ENCODE data around the gene SMG5. TPM values are rescaled to one million over a fixed set of nuclear protein-coding genes. Genes with fewer than 3 reads are reported as not detected.
A peak's percentile ranks its signal among the peaks of the same experiment; 100 is the strongest.

Gene SMG5
- total and polyA plus RNA-seq, 2 experiments from 2014 or later = 25.9 to 118 TPM

DNA sequence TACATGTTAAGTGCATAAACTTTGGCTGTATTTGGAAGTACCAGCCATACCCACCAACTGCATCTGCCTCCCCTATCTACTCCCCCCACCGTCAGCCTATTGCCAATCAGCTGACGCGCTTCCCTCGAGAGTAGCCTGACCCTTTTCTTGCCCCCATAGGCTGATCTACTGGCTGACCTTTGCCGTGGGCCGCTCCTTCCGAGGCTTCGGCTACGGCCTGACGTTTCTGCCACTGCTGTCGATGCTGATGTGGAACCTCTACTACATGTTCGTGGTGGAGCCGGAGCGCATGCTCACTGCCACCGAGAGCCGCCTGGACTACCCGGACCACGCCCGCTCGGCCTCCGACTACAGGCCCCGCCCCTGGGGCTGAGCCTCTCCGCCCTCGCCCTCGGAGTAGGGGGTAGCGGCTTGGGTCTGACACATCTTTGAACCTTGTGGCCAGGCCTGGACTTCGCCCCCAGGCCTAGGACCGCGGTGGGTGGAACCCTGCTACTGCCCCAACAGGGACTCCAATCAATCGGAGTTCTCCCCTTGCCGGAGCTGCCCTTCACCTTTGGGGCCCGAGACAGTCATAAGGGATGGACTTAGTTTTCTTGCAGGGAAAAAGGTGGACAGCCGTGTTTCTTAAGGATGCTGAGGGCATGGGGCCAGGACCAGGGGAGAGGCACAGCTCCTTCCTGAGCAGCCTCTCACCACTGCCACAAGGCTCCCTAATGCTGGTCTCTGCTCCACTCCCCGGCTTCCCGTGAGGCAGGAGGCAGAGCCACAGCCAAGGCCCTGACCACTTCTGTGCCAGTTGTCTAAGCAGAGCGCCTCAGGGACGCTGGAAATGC, 8.8 kb upstream of the SMG5 start:
- peak; percentile 98 for ATAC-seq
- peaks cover 5% of the 10 kb centered on the region for H3K4me1 Mint-ChIP-seq
- Histone ChIP-seq H3K4me3 (peak overlapping the region; percentile 59), H3K79me2 (replicated peaks; ENCODE audit: insufficient read depth) (no peaks in the 10 kb centered on the region), H3F3A (replicated peaks; ENCODE audit: low read depth) (peaks cover 5% of the 10 kb centered on the region), H3K4me1 (ENCODE audit: insufficient read depth) (no peaks in the 10 kb centered on the region; the same call in 1 of the 2 replicates), H3K9me2 (ENCODE audit: insufficient read depth) (no peaks in the 10 kb centered on the region), H3K27ac (ENCODE audit: low read depth) (no peak overlapping the region), H2AFZ (peak overlapping the region; percentile 48; the same call in 1 of the 2 replicates), H4K20me1 (replicated peaks; ENCODE audit: insufficient read depth) (0 out of 2 replicates have a peak, but pooled peaks cover 2% of the 10 kb centered on the region), H3K36me3 (ENCODE audit: insufficient read depth) (no peaks in the 10 kb centered on the region), H3K27me3 (ENCODE audit: insufficient read depth) (no peaks in the 10 kb centered on the region), H3K4me2 (peak overlapping the region; percentile 83)
- H3K9me3 Mint-ChIP-seq = no peaks in the 10 kb centered on the region
- H3K27me3 Mint-ChIP-seq (ENCODE audit: insufficient read depth, low read depth, poor library complexity) = peaks cover 6% of the 10 kb centered on the region
- H3K4me3 Mint-ChIP-seq = peak overlapping the region; percentile 81
- TF ChIP-seq POLR2AphosphoS5 (IDR thresholded peaks at IDR 0.05; ENCODE audit: low read depth) (peak; percentile 67), ZNF114 (CRISPR knock-in tag; IDR thresholded peaks at IDR 0.05) (no peak)
- TF ChIP-seq, protein P1, sequence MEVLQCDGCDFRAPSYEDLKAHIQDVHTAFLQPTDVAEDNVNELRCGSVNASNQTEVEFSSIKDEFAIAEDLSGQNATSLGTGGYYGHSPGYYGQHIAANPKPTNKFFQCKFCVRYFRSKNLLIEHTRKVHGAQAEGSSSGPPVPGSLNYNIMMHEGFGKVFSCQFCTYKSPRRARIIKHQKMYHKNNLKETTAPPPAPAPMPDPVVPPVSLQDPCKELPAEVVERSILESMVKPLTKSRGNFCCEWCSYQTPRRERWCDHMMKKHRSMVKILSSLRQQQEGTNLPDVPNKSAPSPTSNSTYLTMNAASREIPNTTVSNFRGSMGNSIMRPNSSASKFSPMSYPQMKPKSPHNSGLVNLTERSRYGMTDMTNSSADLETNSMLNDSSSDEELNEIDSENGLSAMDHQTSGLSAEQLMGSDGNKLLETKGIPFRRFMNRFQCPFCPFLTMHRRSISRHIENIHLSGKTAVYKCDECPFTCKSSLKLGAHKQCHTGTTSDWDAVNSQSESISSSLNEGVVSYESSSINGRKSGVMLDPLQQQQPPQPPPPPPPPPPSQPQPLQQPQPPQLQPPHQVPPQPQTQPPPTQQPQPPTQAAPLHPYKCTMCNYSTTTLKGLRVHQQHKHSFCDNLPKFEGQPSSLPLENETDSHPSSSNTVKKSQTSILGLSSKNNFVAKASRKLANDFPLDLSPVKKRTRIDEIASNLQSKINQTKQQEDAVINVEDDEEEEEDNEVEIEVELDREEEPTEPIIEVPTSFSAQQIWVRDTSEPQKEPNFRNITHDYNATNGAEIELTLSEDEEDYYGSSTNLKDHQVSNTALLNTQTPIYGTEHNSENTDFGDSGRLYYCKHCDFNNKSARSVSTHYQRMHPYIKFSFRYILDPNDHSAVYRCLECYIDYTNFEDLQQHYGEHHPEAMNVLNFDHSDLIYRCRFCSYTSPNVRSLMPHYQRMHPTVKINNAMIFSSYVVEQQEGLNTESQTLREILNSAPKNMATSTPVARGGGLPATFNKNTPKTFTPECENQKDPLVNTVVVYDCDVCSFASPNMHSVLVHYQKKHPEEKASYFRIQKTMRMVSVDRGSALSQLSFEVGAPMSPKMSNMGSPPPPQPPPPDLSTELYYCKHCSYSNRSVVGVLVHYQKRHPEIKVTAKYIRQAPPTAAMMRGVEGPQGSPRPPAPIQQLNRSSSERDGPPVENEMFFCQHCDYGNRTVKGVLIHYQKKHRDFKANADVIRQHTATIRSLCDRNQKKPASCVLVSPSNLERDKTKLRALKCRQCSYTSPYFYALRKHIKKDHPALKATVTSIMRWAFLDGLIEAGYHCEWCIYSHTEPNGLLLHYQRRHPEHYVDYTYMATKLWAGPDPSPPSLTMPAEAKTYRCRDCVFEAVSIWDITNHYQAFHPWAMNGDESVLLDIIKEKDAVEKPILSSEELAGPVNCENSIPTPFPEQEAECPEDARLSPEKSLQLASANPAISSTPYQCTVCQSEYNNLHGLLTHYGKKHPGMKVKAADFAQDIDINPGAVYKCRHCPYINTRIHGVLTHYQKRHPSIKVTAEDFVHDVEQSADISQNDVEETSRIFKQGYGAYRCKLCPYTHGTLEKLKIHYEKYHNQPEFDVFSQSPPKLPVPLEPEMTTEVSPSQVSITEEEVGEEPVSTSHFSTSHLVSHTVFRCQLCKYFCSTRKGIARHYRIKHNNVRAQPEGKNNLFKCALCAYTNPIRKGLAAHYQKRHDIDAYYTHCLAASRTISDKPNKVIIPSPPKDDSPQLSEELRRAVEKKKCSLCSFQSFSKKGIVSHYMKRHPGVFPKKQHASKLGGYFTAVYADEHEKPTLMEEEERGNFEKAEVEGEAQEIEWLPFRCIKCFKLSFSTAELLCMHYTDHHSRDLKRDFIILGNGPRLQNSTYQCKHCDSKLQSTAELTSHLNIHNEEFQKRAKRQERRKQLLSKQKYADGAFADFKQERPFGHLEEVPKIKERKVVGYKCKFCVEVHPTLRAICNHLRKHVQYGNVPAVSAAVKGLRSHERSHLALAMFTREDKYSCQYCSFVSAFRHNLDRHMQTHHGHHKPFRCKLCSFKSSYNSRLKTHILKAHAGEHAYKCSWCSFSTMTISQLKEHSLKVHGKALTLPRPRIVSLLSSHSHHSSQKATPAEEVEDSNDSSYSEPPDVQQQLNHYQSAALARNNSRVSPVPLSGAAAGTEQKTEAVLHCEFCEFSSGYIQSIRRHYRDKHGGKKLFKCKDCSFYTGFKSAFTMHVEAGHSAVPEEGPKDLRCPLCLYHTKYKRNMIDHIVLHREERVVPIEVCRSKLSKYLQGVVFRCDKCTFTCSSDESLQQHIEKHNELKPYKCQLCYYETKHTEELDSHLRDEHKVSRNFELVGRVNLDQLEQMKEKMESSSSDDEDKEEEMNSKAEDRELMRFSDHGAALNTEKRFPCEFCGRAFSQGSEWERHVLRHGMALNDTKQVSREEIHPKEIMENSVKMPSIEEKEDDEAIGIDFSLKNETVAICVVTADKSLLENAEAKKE (CRISPR knock-in tag; IDR thresholded peaks at IDR 0.05) = no peak
- H3K27ac Mint-ChIP-seq = peak overlapping the region; percentile 89
- peaks cover 2% of the 10 kb centered on the region; the same call in 1 of the 3 replicates for H3K36me3 Mint-ChIP-seq (ENCODE audit: low read depth)
- DNase-seq (ENCODE audit: low spot score) = peak; percentile 95

DNA sequence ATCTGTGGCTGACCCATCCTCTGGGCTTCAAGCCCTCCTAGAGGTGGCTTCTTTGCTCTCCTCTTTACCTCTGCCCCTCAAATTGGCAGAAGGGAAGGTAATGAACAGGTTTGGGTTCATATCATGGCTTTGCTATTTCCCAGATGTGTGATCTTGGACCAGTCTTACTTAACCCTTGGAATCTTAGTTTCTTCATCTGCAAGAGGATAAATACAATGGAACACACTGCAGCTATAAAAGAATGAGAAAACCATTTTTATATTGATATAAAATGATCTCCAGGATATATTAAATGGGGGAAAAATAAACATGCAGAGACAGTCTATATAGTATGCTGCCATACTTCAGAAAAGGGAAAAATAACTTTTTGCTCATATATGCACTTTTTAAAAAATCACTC, 7.2 kb upstream of the SMG5 start:
- H2AFZ ChIP-seq = no peak overlapping the region
- no peak for DNase-seq (ENCODE audit: low spot score)
- H3F3A ChIP-seq (replicated peaks; ENCODE audit: low read depth) = peaks cover 5% of the 10 kb centered on the region; the same call in 1 of the 2 replicates
- H3K9me2 ChIP-seq (ENCODE audit: insufficient read depth) = no peaks in the 10 kb centered on the region
- no peak overlapping the region for H3K4me3 Mint-ChIP-seq
- no peaks in the 10 kb centered on the region for H3K9me3 Mint-ChIP-seq
- no peak for ATAC-seq
- H3K4me2 ChIP-seq = no peak overlapping the region
- no peak overlapping the region for H3K27ac ChIP-seq (ENCODE audit: low read depth)
- peaks cover 3% of the 10 kb centered on the region for H3K4me1 Mint-ChIP-seq
- H3K27ac Mint-ChIP-seq = no peak overlapping the region
- H3K4me3 ChIP-seq = no peak overlapping the region
- peaks cover 9% of the 10 kb centered on the region for H3K27me3 Mint-ChIP-seq (ENCODE audit: insufficient read depth, low read depth, poor library complexity)
- 0 out of 2 replicates have a peak, but pooled peaks cover 2% of the 10 kb centered on the region for H4K20me1 ChIP-seq (replicated peaks; ENCODE audit: insufficient read depth)
- H3K27me3 ChIP-seq (ENCODE audit: insufficient read depth) = no peaks in the 10 kb centered on the region
- peaks cover 2% of the 10 kb centered on the region; the same call in 1 of the 3 replicates for H3K36me3 Mint-ChIP-seq (ENCODE audit: low read depth)
- H3K36me3 ChIP-seq (ENCODE audit: insufficient read depth) = no peaks in the 10 kb centered on the region
- H3K79me2 ChIP-seq (replicated peaks; ENCODE audit: insufficient read depth) = no peaks in the 10 kb centered on the region
- no peaks in the 10 kb centered on the region; the same call in 1 of the 2 replicates for H3K4me1 ChIP-seq (ENCODE audit: insufficient read depth)
- no peak for TF ChIP-seq ZNF114 (CRISPR knock-in tag; IDR thresholded peaks at IDR 0.05)
- TF ChIP-seq POLR2AphosphoS5 (IDR thresholded peaks at IDR 0.05; ENCODE audit: low read depth) = no peak
- TF ChIP-seq, protein P1 (CRISPR knock-in tag; IDR thresholded peaks at IDR 0.05) = no peak
- no peak for TF ChIP-seq STAT1 (IDR thresholded peaks at IDR 0.05; ENCODE audit: unreplicated experiment)

All from GM23338 (cell line).